ENCODE data around the gene KIF26B. TPM values are rescaled to one million over a fixed set of nuclear protein-coding genes. Genes with fewer than 3 reads are reported as not detected.

The KIF26B gene
- total RNA-seq, 1 experiment from 2014 or later = 1.2 TPM

DNA sequence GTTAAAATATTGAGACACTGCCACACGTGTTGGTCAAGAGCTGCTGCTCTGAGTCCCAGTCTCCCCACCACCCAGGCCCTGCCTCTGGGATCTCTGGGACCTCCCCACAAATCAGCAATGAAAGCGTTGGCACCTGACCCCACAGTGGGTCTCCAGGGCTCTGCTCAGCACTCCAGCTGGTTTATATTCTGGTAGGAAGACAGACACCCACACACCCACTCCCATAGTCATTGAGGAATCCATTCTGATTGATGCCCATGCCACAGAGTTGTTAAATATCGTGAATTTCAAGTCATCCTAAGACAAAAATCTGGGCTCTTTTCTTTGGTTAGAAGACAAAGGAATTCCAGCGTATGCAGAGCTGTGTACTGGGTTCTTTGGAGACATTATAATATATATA is 91.6 kb downstream of the KIF26B start:
- 0 out of 2 replicates have a peak, but pooled peaks cover 2% of the 10 kb centered on the region for H3K36me3 Mint-ChIP-seq
- H3K27ac Mint-ChIP-seq = peak overlapping the region; percentile 72
- POLR2A ChIA-PET = no interaction called here
- H3K27me3 Mint-ChIP-seq (ENCODE audit: low read depth) = no peaks in the 10 kb centered on the region
- no peak overlapping the region for H3K4me3 Mint-ChIP-seq
- DNase-seq (ENCODE audit: low spot score) = no peak
- ATAC-seq = no peak
- peaks cover 13% of the 10 kb centered on the region for H3K9me3 Mint-ChIP-seq
- TF ChIP-seq JAZF1 (CRISPR knock-in tag; IDR thresholded peaks at IDR 0.05) (no peak), ZNF423 (CRISPR knock-in tag; IDR thresholded peaks at IDR 0.05) (no peak), ZNF121 (CRISPR knock-in tag; IDR thresholded peaks at IDR 0.05) (no peak), KAT7 (CRISPR knock-in tag; IDR thresholded peaks at IDR 0.05; ENCODE audit: borderline replicate concordance) (no peak), TEAD1 (CRISPR knock-in tag; IDR thresholded peaks at IDR 0.05) (no peak), ZNF416 (CRISPR knock-in tag; IDR thresholded peaks at IDR 0.05) (no peak), RORB (CRISPR knock-in tag; IDR thresholded peaks at IDR 0.05) (no peak), NR3C1 (CRISPR knock-in tag; conservative IDR thresholded peaks at IDR 0.05; ENCODE audit: low read depth) (no peak), NR2C2 (CRISPR knock-in tag; IDR thresholded peaks at IDR 0.05) (no peak), MYBL2 (CRISPR knock-in tag; IDR thresholded peaks at IDR 0.05) (no peak)
- TF ChIP-seq, protein P1, sequence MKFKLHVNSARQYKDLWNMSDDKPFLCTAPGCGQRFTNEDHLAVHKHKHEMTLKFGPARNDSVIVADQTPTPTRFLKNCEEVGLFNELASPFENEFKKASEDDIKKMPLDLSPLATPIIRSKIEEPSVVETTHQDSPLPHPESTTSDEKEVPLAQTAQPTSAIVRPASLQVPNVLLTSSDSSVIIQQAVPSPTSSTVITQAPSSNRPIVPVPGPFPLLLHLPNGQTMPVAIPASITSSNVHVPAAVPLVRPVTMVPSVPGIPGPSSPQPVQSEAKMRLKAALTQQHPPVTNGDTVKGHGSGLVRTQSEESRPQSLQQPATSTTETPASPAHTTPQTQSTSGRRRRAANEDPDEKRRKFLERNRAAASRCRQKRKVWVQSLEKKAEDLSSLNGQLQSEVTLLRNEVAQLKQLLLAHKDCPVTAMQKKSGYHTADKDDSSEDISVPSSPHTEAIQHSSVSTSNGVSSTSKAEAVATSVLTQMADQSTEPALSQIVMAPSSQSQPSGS (CRISPR knock-in tag; IDR thresholded peaks at IDR 0.05; ENCODE audit: borderline replicate concordance, low read depth) = no peak
- TF ChIP-seq, protein P2, sequence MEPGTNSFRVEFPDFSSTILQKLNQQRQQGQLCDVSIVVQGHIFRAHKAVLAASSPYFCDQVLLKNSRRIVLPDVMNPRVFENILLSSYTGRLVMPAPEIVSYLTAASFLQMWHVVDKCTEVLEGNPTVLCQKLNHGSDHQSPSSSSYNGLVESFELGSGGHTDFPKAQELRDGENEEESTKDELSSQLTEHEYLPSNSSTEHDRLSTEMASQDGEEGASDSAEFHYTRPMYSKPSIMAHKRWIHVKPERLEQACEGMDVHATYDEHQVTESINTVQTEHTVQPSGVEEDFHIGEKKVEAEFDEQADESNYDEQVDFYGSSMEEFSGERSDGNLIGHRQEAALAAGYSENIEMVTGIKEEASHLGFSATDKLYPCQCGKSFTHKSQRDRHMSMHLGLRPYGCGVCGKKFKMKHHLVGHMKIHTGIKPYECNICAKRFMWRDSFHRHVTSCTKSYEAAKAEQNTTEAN (CRISPR knock-in tag; IDR thresholded peaks at IDR 0.05) = no peak
- TF ChIP-seq, protein P3, sequence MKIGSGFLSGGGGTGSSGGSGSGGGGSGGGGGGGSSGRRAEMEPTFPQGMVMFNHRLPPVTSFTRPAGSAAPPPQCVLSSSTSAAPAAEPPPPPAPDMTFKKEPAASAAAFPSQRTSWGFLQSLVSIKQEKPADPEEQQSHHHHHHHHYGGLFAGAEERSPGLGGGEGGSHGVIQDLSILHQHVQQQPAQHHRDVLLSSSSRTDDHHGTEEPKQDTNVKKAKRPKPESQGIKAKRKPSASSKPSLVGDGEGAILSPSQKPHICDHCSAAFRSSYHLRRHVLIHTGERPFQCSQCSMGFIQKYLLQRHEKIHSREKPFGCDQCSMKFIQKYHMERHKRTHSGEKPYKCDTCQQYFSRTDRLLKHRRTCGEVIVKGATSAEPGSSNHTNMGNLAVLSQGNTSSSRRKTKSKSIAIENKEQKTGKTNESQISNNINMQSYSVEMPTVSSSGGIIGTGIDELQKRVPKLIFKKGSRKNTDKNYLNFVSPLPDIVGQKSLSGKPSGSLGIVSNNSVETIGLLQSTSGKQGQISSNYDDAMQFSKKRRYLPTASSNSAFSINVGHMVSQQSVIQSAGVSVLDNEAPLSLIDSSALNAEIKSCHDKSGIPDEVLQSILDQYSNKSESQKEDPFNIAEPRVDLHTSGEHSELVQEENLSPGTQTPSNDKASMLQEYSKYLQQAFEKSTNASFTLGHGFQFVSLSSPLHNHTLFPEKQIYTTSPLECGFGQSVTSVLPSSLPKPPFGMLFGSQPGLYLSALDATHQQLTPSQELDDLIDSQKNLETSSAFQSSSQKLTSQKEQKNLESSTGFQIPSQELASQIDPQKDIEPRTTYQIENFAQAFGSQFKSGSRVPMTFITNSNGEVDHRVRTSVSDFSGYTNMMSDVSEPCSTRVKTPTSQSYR (CRISPR knock-in tag; IDR thresholded peaks at IDR 0.05) = no peak
- H3K4me1 Mint-ChIP-seq = peaks cover 17% of the 10 kb centered on the region
- CTCF ChIA-PET = interaction anchor here (2.1 kb wide), 1 partner anchor 90 kb away, joined by 12 read pairs; no protein-coding TSS in a partner anchor

DNA sequence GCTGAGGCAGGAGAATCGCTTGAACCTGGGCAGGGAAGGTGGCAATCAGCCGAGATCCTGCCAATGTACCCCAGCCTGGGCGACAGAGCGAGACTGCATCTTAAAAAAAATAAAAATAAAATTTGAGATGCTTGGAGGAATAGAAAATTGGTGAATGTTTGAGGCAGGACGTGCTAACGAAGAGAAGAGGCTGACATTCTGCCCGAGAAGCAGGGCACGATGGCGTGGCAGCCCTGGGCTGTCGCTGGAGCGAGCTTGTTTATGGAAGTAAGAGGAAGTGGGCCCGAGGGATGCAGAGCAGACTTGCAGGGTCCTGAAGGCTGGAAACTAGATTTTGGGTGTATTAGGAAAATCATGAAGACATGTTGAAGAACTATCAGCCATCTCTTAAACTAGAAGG is 92.6 kb downstream of the KIF26B start:
- no peak overlapping the region for H3K4me3 Mint-ChIP-seq
- H3K27ac Mint-ChIP-seq = no peak overlapping the region
- peaks cover 5% of the 10 kb centered on the region for H3K36me3 Mint-ChIP-seq
- H3K9me3 Mint-ChIP-seq = peaks cover 17% of the 10 kb centered on the region
- DNase-seq (ENCODE audit: low spot score) (no peak), ATAC-seq (no peak)
- peaks cover 17% of the 10 kb centered on the region for H3K4me1 Mint-ChIP-seq
- ChIA-PET CTCF (interaction anchor here (2.1 kb wide), 1 partner anchor 91 kb away, joined by 12 read pairs; no protein-coding TSS in a partner anchor), POLR2A (no interaction called here)
- H3K27me3 Mint-ChIP-seq (ENCODE audit: low read depth) = no peaks in the 10 kb centered on the region; the same call in 1 of the 2 replicates
- TF ChIP-seq CBFB (CRISPR knock-in tag; IDR thresholded peaks at IDR 0.05; ENCODE audit: low read depth) = no peak
- no peak for TF ChIP-seq SP1 (CRISPR knock-in tag; conservative IDR thresholded peaks at IDR 0.05)
- TF ChIP-seq, protein P1 (CRISPR knock-in tag; IDR thresholded peaks at IDR 0.05; ENCODE audit: borderline replicate concordance, low read depth) = no peak
- TF ChIP-seq JAZF1 (CRISPR knock-in tag; IDR thresholded peaks at IDR 0.05) = no peak

DNA sequence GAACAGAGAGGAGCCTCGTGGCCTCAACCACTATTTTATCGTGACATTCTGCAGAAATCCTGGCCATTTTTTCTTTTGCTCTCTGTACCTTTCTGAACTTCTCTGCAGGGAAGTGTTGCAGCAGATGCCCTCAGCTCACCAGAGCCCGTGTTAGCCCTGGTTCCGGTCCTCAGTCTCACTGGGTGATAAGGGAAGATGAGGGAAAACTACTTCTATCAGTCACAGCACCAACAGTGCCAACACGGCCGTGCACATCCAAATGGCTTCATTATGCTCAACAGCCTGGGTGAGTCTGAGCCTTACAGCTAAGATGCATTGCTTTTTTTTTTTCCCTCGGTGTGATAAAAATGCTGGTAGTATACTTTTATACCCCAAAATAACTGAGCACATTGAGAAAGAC is 93.0 kb downstream of the KIF26B start:
- TF ChIP-seq ESRRA (CRISPR knock-in tag; IDR thresholded peaks at IDR 0.05; ENCODE audit: borderline replicate concordance) (no peak), NFATC4 (CRISPR knock-in tag; IDR thresholded peaks at IDR 0.05) (no peak), ZNF416 (CRISPR knock-in tag; IDR thresholded peaks at IDR 0.05) (no peak), CREB1 (CRISPR knock-in tag; IDR thresholded peaks at IDR 0.05) (no peak), OVOL2 (CRISPR knock-in tag; IDR thresholded peaks at IDR 0.05; ENCODE audit: borderline replicate concordance) (no peak), FOXJ3 (CRISPR knock-in tag; IDR thresholded peaks at IDR 0.05; ENCODE audit: borderline replicate concordance) (no peak), RORB (CRISPR knock-in tag; IDR thresholded peaks at IDR 0.05) (no peak), SP1 (CRISPR knock-in tag; conservative IDR thresholded peaks at IDR 0.05) (no peak)
- TF ChIP-seq, protein P4, sequence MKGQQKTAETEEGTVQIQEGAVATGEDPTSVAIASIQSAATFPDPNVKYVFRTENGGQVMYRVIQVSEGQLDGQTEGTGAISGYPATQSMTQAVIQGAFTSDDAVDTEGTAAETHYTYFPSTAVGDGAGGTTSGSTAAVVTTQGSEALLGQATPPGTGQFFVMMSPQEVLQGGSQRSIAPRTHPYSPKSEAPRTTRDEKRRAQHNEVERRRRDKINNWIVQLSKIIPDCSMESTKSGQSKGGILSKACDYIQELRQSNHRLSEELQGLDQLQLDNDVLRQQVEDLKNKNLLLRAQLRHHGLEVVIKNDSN (CRISPR knock-in tag; IDR thresholded peaks at IDR 0.05) = no peak
- TF ChIP-seq, protein P2 (CRISPR knock-in tag; IDR thresholded peaks at IDR 0.05) = no peak
- TF ChIP-seq, protein P5, sequence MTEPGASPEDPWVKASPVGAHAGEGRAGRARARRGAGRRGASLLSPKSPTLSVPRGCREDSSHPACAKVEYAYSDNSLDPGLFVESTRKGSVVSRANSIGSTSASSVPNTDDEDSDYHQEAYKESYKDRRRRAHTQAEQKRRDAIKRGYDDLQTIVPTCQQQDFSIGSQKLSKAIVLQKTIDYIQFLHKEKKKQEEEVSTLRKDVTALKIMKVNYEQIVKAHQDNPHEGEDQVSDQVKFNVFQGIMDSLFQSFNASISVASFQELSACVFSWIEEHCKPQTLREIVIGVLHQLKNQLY (CRISPR knock-in tag; IDR thresholded peaks at IDR 0.05) = no peak
- Mint-ChIP-seq H3K27me3 (ENCODE audit: low read depth) (no peaks in the 10 kb centered on the region; the same call in 1 of the 2 replicates), H3K9me3 (peaks cover 21% of the 10 kb centered on the region), H3K36me3 (peaks cover 9% of the 10 kb centered on the region), H3K27ac (no peak overlapping the region), H3K4me3 (no peak overlapping the region), H3K4me1 (peaks cover 17% of the 10 kb centered on the region)
- ChIA-PET CTCF (interaction anchor here (2.1 kb wide), 1 partner anchor 92 kb away, joined by 12 read pairs; no protein-coding TSS in a partner anchor), POLR2A (no interaction called here)
- no peak for DNase-seq (ENCODE audit: low spot score)
- ATAC-seq = no peak
